Panc1 (cell line): Measurements from ENCODE around the gene PRKD1. TPM values are rescaled to one million over a fixed set of nuclear protein-coding genes. Genes with fewer than 3 reads are reported as not detected.

ENCODE experiments used
- ATAC-seq: fragments of 200-7000 bp; cut with Tn5 transposase; 2 replicates; pipeline ENCODE4 v1.9.1; 2020; ENCODE audit warnings: mild to moderate bottlenecking, moderate library complexity
- BruUV-seq: library from RNA; stranded (reverse); fragments of 400-500 nt; replicated peaks from 2 replicates; lab custom pipeline; 2021; lab: Mats Ljungman, UMichigan
- CTCF ChIA-PET: fragments of 300-600 bp; sonication (Branson Sonifier 250); formaldehyde crosslinking; loops from one replicate; lab custom pipeline; 2022; ENCODE audit warnings: antibody characterized with exemption; lab: Charles Lee
- POLR2A ChIA-PET: fragments of 300-600 bp; sonication (Branson Sonifier 250); formaldehyde crosslinking; loops from one replicate; lab custom pipeline; 2022; ENCODE audit warnings: antibody characterized with exemption; lab: Charles Lee
- DNase-seq: peaks from one replicate; pipeline ENCODE4 v3.0.0-alpha.2; 2010; ENCODE audit warnings: low read depth, low spot score
- H3K27ac ChIP-seq: 2 replicates; pipeline ENCODE4 v1.5.1; 2011; ENCODE audit warnings: mild to moderate bottlenecking, low read length, inconsistent platforms
- H3K27me3 ChIP-seq: fragments of 200-500 bp; sonication (Bioruptor generic); 2 replicates; pipeline ENCODE4 v1.6.0; 2014; ENCODE audit warnings: low read length, inconsistent platforms; ENCODE audit not compliant: control insufficient read depth, insufficient read depth
- H3K36me3 ChIP-seq: fragments of 200-500 bp; sonication (Bioruptor generic); 2 replicates; pipeline ENCODE4 v1.5.1; 2014; ENCODE audit warnings: inconsistent platforms, mild to moderate bottlenecking, low read length, moderate library complexity; ENCODE audit not compliant: control insufficient read depth, insufficient read depth
- H3K4me1 ChIP-seq: 2 replicates; pipeline ENCODE4 v1.5.1; 2011; ENCODE audit warnings: inconsistent platforms, mild to moderate bottlenecking, low read length, moderate library complexity; ENCODE audit not compliant: control insufficient read depth, insufficient read depth
- H3K4me3 ChIP-seq, 2 experiments: 2 replicates each; pipeline ENCODE4 v1.5.1; 2011 to 2012; ENCODE audit warnings: low read depth in 2 of 2, low read length in 2 of 2, mild to moderate bottlenecking in 2 of 2, inconsistent platforms in 1 of 2, moderate library complexity in 1 of 2
- H3K9me3 ChIP-seq: fragments of 200-500 bp; sonication (Bioruptor generic); 2 replicates; pipeline ENCODE4 v1.5.1; 2014; ENCODE audit warnings: low read depth, mild to moderate bottlenecking, inconsistent platforms, low read length, moderate library complexity; ENCODE audit not compliant: control insufficient read depth, insufficient read depth
- POLR2AphosphoS5 ChIP-seq: IDR thresholded peaks from 2 replicates; pipeline ENCODE4 v1.6.1; 2012; ENCODE audit warnings: mild to moderate bottlenecking, low read depth, low read length, moderate library complexity
- SIN3A ChIP-seq: IDR thresholded peaks from 2 replicates; pipeline ENCODE4 v1.6.1; 2012; ENCODE audit warnings: low read depth, mild to moderate bottlenecking, low read length, moderate library complexity, borderline replicate concordance; ENCODE audit not compliant: insufficient read depth
- TCF7L2 ChIP-seq: IDR thresholded peaks from 2 replicates; pipeline ENCODE4 v1.6.1; 2011; ENCODE audit warnings: mild to moderate bottlenecking, low read depth, low read length, inconsistent platforms
- in situ Hi-C: cut with HindIII; loops from 2 replicates; pipeline ENCODE4 v1.10.0; 2016; ENCODE audit warnings: low sequenced_read_pairs, low pct_unique_long_range_greater_than_20kb
- intact Hi-C: fragments of 100-400 bp; cut with micrococcal nuclease; formaldehyde crosslinking; loops from one replicate; pipeline ENCODE4 v1.10.0; 2022; ENCODE audit not compliant: unreplicated experiment
- total RNA-seq: library from RNA; stranded (reverse); gene quantifications from one replicate; pipeline ENCODE4 v1.2.1, GENCODE V29; 2021; ENCODE audit not compliant: unreplicated experiment
- TF ChIP-seq, protein P1 (sequence below), 2 experiments: IDR thresholded peaks; 2 replicates each; pipeline ENCODE4 v1.6.1; 2011 to 2012; ENCODE audit warnings: low read depth in 2 of 2, control low read depth in 1 of 2, low read length in 1 of 2, mild to moderate bottlenecking in 1 of 2, moderate library complexity in 1 of 2; ENCODE audit not compliant: insufficient read depth in 1 of 2
- TF ChIP-seq, protein P2 (sequence below): fragments of 450-650 bp; IDR thresholded peaks from 2 replicates; pipeline ENCODE4 v1.5.1; 2017; ENCODE audit warnings: mild to moderate bottlenecking

Gene PRKD1
- total RNA-seq, 1 experiment from 2014 or later, result 8.2 TPM

DNA sequence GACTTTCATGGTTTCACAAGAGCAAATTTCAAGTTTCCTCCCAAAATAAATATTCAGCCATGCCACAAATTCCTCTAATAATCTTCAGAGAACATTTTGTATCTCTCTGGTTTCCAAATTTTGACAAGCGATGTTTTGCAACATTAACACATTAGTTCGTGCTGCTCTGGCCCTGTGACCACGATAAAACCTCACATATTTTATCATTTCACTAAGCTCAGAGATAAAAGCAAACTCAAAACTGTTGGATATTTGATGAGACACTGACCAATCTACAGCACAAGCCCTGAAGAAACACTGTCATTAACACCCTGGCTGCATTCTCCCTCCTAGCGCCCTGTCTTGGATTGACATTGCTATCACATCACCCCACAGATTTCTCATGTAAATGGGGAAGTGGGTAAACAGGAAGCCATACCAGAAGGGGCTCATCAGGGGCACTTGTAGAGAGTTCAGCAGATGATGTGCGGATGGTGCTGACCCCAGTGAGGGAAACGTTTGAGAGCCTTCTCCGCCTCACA, 264.3 kb downstream of the PRKD1 start:
- no peak for DNase-seq
- Histone ChIP-seq H3K36me3 (no peaks in the 10 kb centered on the region), H3K27ac (no peak overlapping the region), H3K27me3 (no peaks in the 10 kb centered on the region), H3K4me1 (no peaks in the 10 kb centered on the region), H3K9me3 (no peaks in the 10 kb centered on the region), H3K4me3 (no peak overlapping the region)
- intact Hi-C loops (no loop called here), in situ Hi-C loops (no loop called here)
- TF ChIP-seq POLR2AphosphoS5 (no peak), TCF7L2 (no peak), SIN3A (no peak)
- TF ChIP-seq, protein P1, sequence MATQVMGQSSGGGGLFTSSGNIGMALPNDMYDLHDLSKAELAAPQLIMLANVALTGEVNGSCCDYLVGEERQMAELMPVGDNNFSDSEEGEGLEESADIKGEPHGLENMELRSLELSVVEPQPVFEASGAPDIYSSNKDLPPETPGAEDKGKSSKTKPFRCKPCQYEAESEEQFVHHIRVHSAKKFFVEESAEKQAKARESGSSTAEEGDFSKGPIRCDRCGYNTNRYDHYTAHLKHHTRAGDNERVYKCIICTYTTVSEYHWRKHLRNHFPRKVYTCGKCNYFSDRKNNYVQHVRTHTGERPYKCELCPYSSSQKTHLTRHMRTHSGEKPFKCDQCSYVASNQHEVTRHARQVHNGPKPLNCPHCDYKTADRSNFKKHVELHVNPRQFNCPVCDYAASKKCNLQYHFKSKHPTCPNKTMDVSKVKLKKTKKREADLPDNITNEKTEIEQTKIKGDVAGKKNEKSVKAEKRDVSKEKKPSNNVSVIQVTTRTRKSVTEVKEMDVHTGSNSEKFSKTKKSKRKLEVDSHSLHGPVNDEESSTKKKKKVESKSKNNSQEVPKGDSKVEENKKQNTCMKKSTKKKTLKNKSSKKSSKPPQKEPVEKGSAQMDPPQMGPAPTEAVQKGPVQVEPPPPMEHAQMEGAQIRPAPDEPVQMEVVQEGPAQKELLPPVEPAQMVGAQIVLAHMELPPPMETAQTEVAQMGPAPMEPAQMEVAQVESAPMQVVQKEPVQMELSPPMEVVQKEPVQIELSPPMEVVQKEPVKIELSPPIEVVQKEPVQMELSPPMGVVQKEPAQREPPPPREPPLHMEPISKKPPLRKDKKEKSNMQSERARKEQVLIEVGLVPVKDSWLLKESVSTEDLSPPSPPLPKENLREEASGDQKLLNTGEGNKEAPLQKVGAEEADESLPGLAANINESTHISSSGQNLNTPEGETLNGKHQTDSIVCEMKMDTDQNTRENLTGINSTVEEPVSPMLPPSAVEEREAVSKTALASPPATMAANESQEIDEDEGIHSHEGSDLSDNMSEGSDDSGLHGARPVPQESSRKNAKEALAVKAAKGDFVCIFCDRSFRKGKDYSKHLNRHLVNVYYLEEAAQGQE (IDR thresholded peaks at IDR 0.05; ENCODE audit: insufficient read depth in 1 of 2, low read depth in 2 of 2, low read length in 1 of 2), result no peak
- TF ChIP-seq, protein P2, sequence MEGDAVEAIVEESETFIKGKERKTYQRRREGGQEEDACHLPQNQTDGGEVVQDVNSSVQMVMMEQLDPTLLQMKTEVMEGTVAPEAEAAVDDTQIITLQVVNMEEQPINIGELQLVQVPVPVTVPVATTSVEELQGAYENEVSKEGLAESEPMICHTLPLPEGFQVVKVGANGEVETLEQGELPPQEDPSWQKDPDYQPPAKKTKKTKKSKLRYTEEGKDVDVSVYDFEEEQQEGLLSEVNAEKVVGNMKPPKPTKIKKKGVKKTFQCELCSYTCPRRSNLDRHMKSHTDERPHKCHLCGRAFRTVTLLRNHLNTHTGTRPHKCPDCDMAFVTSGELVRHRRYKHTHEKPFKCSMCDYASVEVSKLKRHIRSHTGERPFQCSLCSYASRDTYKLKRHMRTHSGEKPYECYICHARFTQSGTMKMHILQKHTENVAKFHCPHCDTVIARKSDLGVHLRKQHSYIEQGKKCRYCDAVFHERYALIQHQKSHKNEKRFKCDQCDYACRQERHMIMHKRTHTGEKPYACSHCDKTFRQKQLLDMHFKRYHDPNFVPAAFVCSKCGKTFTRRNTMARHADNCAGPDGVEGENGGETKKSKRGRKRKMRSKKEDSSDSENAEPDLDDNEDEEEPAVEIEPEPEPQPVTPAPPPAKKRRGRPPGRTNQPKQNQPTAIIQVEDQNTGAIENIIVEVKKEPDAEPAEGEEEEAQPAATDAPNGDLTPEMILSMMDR, result no peak
- CTCF ChIA-PET, result no interaction called here
- ATAC-seq, result no peak
- BruUV-seq, result no TSS peak
- POLR2A ChIA-PET, result no interaction called here

DNA sequence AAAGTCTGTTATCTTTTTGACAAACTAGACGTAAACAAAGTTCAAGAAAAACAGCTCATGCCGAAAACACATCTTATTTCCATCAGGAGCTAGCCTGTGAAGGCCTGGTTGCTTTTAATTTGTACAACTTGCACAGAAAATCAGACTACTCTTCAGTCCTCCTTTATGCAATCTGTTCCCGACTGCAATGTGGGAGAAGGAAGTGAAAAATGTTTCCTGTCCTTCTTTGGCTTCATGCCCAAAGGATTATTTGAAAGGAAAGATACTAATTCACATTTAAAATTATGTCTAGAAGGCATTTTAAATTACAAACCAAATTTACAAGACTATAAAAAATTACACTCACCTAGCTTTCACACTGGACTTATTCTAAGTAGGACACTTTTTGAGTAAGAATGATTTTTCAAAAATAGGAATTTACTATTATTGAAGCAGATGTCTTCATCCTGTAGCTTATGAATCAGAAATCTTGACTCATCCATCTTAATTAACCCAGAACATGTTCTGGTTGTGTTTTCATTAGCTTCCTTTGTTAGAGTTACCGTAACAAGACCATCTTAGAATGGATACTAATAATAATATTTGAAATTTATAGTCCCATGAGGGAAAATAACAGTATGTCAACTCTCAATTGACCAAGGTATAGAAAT, 272.6 kb downstream of the PRKD1 start:
- Histone ChIP-seq H3K27me3 (no peaks in the 10 kb centered on the region), H3K36me3 (no peaks in the 10 kb centered on the region), H3K4me3 (no peak overlapping the region), H3K4me1 (no peaks in the 10 kb centered on the region), H3K27ac (no peak overlapping the region), H3K9me3 (no peaks in the 10 kb centered on the region)
- ChIA-PET POLR2A (no interaction called here), CTCF (no interaction called here)
- intact Hi-C loops, result loop anchor here (5.0 kb wide), 1 partner anchor 417 kb away; no protein-coding TSS in a partner anchor
- no TSS peak for BruUV-seq
- TF ChIP-seq SIN3A (no peak), POLR2AphosphoS5 (no peak), TCF7L2 (no peak)
- TF ChIP-seq, protein P2, result no peak
- TF ChIP-seq, protein P1 (IDR thresholded peaks at IDR 0.05; ENCODE audit: insufficient read depth in 1 of 2, low read depth in 2 of 2, low read length in 1 of 2), result no peak
- in situ Hi-C loops, result no loop called here
- no peak for DNase-seq
- no peak for ATAC-seq
